HuH-7.5 (cell line): Measurements from ENCODE around the gene NF2.

Experiments
- DNase-seq: peaks from one replicate; pipeline ENCODE4 v3.0.0; 2011; ENCODE audit warnings: low spot score

NF2 gene

DNA sequence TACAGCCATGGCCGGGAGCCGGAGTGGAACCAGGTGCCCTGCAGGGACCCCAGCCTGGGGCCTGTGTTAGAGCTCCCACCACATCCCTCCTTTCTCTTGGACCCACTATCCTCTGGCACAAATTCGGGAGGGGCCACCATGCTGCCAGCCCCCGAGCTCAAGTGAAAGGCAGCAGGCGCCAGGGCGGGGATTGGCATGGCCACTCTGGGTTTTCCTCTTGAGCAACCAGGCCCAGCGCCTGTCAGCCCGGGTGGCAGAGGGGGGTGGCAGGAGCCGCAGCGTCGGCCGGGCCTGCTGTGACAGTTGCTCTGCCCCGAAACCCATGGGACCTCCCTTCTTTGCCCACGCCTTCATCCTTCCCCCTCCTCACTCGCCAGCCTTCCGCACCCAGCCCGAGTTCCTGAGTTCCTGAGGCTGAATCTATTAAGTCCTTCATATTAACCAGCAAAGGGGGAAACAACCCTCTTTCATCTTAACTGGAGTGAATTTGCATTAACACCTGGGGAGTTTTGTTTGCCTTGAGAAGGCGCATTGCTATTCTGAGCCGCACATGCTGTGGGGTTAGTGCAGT lies 99.6 kb downstream of the NF2 start:
- no peak for DNase-seq

DNA sequence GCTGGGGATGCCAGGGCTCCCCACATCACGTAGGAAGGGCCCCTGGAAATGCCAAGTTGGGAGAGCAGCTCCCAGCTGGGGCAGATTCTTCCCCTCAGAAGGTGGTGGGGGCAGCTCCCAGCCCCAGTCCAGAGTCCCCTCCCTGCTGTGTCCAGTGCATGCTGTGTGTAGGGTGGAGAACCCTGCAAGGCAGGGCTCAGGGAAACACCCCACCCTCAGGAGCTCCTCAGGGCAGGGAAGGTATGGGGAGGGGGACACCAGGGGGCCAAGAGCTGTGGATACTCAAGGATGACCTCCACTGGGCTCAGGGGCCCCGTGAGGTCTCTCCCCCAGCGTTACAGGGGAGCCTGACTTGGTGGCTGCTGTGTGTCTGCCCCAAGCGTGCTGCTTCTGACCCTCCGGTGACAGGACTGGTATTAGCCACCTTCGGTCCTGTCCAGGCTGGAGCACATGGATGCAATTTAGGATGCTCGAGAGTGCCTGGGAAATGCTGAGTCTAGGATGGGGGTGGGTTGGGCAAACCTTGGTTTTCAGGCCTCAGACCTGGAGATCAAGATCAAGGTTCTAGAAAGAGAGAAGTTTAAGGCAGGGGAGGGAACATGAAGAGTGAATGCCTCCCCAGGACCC lies 100.2 kb downstream of the NF2 start:
- DNase-seq, result no peak

GRCh38 chr22:29704528-29705285 lies 101.3 kb downstream of the NF2 start:
- no peak for DNase-seq

GRCh38 chr22:29705651-29706050 lies 102.2 kb downstream of the NF2 start:
- DNase-seq, result no peak

- no peak for DNase-seq
Measured at GRCh38 chr22:29706486-29706885, 103.1 kb downstream of the NF2 start.

GRCh38 chr22:29707010-29707409 lies 103.6 kb downstream of the NF2 start:
- DNase-seq, result no peak

- DNase-seq, result no peak
Measured at GRCh38 chr22:29707471-29707870, 104.0 kb downstream of the NF2 start.

DNA sequence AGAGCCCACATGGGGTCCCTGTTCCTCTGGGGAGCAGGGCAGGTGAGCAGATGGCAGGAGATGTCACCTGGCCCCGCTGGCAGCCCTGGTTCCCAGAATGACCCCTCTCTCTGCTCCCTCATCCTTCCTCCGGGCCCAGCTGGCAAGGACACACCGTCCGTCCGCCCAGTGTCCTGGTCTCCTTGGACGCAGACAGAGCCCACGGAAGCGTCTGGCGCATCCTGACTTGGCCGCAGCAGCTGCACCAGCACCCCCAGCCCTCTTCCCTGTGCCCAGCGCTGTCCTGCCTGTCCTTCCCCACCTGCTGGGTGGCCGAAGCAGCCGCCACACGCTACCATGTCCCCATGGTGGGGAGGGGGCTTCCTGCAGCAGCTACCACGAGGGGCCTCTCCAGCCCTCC lies 106.8 kb downstream of the NF2 start:
- DNase-seq, result no peak

- no peak for DNase-seq
Measured at GRCh38 chr22:29710922-29711593, 107.6 kb downstream of the NF2 start.

GRCh38 chr22:29712119-29712518 lies 108.7 kb downstream of the NF2 start:
- no peak for DNase-seq

GRCh38 chr22:29713156-29713727 lies 109.8 kb downstream of the NF2 start:
- no peak for DNase-seq

- no peak for DNase-seq
Measured at GRCh38 chr22:29715240-29715639, 111.8 kb downstream of the NF2 start.

- no peak for DNase-seq
Measured at GRCh38 chr22:29715705-29716104, 112.3 kb downstream of the NF2 start.

GRCh38 chr22:29716814-29717545 lies 113.5 kb downstream of the NF2 start:
- peak; percentile 86 for DNase-seq

DNA sequence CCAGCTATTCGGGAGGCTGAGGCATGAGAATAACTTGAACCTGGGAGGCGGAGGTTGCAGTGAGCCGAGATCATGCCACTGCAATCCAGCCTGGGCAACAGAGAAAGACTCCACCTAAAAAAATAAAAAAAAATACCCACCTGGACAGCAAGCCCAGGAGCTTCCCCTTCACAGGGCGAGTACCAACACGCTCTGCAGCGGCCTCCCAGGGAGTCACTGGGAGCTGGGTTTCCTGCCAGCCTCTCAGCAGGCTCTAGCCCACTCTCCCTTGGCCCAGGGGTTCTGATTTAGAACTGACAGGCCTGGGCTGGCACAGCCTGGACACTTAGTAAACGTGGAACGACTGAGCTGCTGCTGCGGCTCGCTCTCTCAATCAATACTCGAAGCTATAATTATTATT lies 114.4 kb downstream of the NF2 start:
- no peak for DNase-seq

DNA sequence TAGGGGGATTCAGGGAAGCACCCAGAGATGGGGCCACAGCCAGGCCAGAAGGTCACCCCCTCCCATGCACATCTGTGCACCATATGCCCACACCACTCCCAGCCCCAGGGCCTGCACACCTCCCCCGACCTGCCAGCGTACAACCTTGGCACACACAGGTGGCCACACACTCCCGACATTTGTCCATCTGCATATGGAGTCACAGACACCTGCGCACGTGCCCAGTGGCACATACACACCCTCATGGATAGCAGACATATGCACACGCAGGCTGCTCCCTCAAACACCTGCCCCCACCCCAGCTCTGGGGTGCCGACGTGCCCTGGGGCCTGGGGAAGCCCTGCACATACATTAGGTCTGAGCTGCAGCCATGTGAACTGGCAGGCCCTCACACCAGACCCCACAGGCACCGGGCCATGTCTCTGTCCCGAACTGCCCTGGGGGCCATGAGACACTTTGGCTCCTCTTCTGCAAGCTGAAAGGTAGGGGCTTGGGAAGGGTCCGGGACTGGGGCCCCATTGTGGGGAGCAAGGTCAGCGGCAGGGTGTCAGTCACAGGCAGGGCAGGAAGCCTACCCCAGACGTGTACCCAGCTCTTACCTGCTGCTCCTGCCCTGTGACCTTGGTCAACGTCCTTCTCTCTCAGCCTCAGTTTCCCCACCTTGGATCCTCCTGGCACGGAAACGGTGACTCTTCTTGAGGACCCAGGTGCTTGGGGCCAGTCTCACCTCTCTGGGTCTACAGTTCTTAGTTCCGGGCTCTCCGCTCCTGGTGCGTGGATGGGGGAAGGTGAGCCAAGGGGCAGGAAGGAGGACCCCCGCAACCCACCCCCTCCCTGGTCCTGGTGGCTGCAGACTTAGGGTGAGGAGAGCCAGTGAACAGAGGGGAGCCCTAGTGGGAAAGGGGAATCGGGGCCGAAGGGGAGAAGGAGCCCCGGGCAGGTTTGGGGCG lies 115.8 kb downstream of the NF2 start:
- no peak for DNase-seq

DNA sequence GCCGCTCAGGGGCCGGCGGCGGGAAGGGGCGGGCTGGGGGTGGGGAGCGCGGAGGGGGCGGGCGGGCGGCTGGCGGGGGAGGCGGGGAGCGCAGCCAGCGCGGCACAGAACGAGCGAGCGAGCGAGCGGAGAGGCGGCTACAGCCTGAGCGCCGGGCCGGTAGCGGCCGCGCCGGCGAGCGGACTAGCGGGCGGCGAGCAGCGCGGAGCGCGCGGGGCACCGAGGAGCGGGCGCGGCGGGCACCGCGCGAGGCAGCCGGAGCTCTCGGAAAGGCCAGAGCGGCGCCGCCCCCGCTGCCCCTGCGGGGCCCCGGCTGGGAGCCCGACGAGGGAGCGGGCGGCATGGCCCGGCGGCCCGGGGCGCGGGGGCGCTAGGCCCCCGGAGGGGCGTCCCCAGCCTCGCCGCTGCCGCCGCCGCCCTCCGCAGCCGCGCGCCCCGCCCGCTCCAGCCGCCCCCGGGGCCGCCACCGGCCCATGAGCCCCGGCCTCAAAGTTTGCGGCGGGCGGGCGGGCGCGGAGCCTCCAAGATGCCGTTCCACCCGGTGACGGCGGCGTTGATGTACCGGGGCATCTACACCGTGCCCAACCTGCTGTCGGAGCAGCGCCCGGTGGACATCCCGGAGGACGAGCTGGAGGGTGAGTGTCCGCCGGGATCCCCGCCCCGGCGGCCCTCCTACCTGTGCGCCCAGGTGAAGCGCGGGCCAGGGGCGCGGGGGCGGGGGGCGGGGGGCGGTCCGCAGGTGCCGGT lies 116.6 kb downstream of the NF2 start, which contains the start of gene CABP7:
Gene CABP7, plus strand, starts transcription at position 105 of the 747 bp plus-strand sequence. Its CDS starts 422 bp downstream, at position 527.
- DNase-seq, result no peak

DNA sequence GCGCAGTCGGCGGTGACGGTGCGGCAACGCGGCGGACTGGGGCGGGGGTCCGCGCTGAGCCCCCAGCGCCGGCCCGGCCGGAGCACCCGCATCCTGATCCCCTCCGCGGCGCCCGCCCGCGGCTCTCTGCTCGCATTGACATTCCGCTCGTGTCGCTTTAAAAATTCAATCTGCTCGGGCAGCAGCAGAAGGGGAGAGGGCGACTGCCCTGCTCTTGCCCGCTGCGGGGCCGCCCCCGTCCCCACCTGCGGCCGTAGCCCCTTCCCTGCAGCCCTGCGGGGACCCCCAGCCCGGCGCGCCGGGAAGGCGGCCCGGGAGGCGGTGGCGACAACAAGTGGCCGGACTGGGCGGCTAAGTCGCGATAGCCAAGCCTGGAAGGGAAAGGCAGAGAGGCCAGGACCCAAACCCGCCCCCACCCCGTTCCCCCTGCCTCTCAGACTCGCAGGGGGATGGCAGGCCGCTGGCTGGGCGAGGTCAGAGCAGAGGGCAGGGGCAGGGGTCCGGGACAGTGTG lies 117.4 kb downstream of the NF2 start:
- no peak for DNase-seq

- DNase-seq, result no peak
Measured at GRCh38 chr22:29722151-29722550, 118.7 kb downstream of the NF2 start.

DNA sequence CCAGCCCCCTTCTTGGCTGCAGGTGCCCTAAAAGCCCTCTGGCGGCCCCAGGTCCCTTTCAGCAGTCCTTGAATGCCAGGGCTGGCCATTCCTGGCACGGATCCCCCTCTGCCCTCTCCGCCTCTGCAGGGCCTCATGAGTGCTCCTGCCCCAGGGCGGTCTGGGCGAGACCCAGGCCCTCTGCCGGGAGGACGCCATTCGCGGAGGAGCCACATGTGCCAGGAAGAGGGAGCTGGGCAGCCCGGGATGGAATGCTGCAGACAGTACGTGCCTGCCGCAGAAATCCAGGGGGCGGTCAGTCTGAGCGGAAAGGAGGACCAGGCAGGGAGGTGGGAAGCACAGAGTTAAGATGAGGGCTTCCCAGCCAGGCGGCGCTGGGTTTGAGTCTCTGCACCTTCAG lies 119.2 kb downstream of the NF2 start:
- DNase-seq, result no peak
